Ammon's horn (tissue), 1 donor: Measurements from ENCODE around the gene FAM240A.
"Not testable (repeated sequence)": the region's sequence is repeated elsewhere in the genome, so short reads cannot be mapped to it uniquely, and the experiment has no call there.

Experiments
- DNase-seq: peaks from one replicate; pipeline ENCODE4 v3.0.0-alpha.2; 2016; ENCODE audit warnings: low spot score

The FAM240A gene

DNA sequence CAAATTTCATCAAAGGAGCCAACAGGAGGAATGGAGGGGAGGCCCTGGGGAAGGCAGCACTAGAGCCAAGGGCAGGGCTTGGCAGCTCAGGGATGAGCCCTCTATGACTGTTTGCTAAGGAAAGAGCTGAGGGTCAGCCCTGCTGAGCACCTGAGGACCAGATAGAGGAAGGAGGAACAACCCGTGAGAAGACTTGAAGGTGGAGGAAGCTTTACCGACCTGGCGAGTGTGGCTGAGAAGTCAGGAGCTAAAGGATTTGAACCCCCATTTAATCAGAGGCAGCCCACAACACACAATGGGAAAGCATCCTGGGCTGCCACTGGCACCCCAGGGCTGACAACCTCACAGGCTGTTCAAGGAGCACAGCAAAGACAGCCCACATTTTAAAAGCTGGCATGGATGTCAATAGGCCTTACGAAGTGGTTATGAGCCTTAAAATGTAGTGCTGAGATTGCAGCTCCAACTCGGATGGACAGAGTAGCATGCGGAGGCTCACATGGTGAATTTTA is 25.5 kb upstream of the FAM240A start:
- DNase-seq, result no peak

- not testable (repeated sequence) for DNase-seq
Measured at GRCh38 chr3:46587268-46587667, 25.1 kb upstream of the FAM240A start.

DNA sequence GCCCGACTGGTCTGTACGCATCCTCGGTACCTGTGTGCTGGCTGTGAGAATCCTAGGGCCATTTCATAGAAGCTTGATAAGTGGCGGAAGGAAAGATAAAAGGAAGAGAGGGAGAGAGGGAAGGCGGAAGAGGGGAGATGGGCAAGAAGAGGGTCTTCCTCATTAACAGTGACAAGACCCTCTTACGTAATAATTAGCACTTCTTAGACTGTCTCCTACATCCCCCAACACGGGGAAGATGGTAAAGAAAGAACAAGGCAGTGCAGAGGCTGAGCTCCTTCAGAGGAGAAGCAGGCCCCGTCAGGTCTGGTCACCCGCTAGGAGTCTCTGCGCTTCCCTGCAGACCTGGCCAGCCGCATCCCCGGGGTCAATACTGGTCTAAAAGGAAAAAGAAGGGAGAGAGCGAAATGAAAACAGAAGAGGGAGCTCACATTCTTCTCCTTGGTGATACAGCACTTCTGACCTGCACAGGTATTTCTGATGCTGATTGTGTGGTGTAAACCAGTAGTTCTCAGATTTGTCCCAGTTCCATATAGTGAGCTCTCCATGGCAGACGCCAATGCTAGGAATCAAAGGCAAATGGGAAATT is 19.0 kb upstream of the FAM240A start:
- DNase-seq, result no peak

- no peak for DNase-seq
Measured at GRCh38 chr3:46593979-46594378, 18.3 kb upstream of the FAM240A start.

DNA sequence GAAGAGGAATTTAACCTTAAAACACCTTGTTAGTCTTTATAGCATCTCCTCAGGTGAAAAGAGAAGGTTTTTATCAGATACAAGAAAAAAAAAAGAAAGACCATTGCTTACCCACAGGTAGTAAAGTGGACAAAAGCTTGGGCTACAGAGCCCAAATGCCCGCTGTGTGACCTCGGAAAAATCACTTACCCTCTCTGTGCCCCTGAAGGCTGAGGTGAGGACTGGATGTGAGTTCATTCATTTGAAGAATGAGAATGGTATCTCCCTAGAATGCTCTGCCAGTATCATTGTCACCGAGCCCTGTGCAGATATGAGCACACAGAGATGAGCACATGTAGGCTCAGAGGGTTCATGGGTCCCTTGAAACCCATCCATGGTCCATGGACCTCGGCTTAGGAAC is 17.6 kb upstream of the FAM240A start:
- DNase-seq, result no peak

GRCh38 chr3:46595819-46596314 is 16.5 kb upstream of the FAM240A start:
- DNase-seq, result no peak

- no peak for DNase-seq
Measured at GRCh38 chr3:46599590-46599989, 12.7 kb upstream of the FAM240A start.

- DNase-seq, result no peak
Measured at GRCh38 chr3:46603446-46604046, 8.8 kb upstream of the FAM240A start.

DNA sequence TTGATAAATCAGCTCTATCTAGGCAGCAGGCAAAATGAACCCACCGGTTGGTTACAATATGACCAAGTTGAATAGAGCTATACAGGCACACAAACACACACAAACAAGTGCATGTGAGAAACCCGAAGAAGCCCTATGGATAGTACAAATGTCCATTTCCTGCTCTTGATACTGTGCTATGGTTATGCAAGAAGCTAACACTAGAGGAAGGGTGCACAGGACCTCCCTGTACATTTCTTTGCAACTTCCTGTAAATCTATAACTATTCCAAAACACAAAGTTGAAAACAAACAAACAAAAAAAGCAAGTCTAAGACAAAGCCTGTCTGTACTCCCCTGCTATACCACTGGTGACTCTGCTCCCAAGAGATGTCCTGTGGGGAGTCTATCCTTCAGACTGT is 8.2 kb upstream of the FAM240A start:
- no peak for DNase-seq

DNA sequence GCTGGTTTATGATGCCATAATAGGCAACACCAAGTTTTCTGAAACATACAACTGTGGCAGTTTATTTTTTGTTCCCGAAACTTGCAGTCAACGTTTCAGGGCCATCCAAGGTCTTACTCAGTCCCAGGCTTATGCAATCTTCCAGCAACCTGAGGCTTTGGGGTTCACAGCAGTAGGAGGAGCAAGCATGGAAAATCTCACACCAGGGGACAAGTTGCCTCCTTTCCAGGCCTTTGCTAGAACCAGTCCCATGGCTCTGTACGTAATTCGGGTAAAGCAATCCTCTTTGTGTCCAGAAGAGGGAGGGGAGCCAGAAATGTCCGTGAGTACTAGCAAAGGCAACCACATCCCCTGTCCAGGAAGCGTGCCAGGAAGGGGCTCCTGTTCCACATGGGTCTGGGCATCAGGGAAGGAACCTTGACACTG is 4.7 kb upstream of the FAM240A start:
- DNase-seq, result no peak

DNA sequence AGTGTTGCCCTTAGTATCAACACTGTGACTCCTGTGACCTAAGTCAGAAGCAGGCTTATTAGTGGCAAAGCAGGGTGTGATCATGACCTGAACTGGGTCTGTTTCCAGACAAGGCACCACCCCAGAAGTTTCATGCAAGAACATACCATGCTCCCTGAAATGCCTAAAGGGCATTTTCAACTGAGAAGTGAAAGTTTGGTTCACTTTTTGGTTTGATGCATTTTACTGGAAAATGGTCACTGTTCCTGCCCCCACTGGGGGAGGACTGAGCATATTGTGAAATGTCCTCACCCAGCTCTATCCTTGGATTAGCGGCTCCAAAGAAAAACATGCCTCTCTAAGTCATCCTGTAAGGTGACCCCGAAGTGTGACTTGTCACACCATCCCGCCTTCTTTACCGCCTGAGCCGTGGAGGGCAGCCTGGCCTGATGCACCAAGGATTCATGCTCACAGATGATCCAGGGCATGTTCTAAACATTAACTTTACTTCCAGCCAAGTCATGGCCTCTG is 3.1 kb upstream of the FAM240A start:
- no peak for DNase-seq

DNA sequence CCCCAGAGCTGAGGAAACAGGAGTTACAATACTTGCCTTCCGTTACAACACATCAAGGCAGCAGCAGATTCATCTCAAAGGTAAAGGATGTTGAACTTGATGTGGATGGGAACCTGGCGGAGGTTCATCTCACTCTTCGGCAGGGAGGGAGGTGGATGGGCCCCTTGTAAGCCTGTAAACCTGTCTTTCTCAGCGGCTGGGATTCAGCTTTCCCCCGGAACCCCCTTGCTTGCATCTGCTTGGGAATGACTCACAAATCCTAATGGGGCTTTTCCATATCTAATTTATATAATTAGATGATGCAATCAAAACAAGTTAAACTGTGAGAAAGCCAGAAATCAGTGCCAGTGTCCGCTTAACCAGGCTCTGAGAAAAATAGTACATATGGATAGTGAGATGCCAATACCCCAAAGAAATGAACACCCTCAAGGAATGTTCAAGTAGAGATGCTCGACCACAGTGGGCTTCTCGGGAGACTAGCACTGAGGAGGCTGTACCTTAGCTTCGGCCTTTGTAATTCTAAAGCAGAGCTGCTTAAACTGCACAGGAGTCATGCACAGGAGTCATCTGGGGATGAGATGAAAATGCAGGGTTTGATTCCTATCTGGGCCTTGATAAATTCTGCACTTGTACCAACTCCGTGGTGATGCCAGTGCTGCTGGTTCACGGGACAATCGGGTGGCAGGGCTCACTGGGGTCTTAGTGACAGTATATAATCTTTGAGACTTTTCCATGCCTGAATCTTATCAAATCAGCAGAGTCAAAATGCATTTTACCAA is 2.2 kb upstream of the FAM240A start:
- no peak for DNase-seq

- DNase-seq, result no peak
Measured at GRCh38 chr3:46613313-46614005, 1.1 kb downstream of the FAM240A start.

- no peak for DNase-seq
Measured at GRCh38 chr3:46614431-46614830, 2.1 kb downstream of the FAM240A start.

DNA sequence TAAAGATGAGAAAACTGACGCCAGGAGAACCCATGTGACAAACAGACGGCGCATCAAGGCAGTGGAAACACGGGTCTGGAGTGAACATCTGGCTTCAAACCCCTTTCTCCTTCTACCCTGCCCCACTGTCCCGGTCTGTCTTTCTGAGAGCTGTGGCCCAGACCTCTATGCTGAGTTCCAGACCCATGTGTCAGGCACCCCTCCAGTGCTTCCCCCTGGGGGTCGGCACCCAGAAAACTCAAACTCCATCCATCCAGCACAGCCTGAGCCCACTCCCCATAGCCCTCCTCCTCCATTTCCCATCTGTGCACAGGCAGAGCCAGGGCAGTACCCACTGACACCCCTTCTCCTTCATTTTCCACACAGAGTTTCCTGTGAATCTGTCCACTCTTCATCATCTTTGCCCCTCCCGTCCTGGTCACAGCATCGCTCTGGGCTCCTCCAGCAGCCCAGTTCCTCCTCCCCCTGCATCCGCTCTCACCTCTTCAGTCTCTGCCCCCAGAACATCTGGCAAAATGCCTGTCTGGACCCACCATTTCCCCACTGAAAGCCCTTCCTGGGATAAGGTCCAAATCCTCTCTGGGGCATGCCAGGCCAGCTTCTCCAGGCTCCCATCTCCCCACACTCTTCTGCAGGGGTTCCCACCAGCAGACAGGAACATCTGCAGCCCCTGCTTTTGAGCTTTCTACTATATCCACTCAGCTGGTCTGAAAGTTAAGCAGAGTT is 2.9 kb downstream of the FAM240A start:
- no peak for DNase-seq

- no peak for DNase-seq
Measured at GRCh38 chr3:46615976-46616375, 3.7 kb downstream of the FAM240A start.

GRCh38 chr3:46617941-46618340 is 5.6 kb downstream of the FAM240A start:
- DNase-seq, result no peak

GRCh38 chr3:46619845-46620778 is 7.8 kb downstream of the FAM240A start:
- DNase-seq, result no peak

DNA sequence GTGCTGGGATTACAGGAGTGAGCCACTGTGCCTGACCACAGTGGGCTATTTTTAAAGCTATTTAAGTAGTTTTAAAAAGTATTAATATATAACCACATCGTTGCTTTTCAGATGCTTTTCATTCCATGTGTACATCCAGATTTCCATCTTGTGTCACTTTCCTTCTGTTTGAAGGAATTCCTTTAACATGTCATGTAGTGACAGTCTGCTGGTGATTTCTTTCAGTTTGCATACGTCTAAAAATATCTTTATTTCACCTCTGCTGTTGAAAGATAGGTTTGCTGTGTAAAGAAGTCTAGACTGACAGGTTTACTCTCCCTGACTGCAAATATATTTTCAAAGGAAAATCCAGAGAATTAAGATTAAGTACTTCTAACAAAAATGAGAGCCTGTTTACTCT is 12.2 kb downstream of the FAM240A start:
- DNase-seq, result no peak

GRCh38 chr3:46624975-46625490 is 12.7 kb downstream of the FAM240A start:
- DNase-seq, result peak; percentile 38
